GM18519 (cell line): Measurements from ENCODE around the gene TRMT10B.
"Not testable (repeated sequence)": the region's sequence is repeated elsewhere in the genome, so short reads cannot be mapped to it uniquely, and the experiment has no call there.

Experiments
- ATAC-seq: cut with Tn5 transposase; IDR thresholded peaks from one replicate; pipeline ENCODE4 v1.9.1; 2021; ENCODE audit warnings: mild to moderate bottlenecking, moderate library complexity; ENCODE audit not compliant: unreplicated experiment, low FRiP score

TRMT10B gene

DNA sequence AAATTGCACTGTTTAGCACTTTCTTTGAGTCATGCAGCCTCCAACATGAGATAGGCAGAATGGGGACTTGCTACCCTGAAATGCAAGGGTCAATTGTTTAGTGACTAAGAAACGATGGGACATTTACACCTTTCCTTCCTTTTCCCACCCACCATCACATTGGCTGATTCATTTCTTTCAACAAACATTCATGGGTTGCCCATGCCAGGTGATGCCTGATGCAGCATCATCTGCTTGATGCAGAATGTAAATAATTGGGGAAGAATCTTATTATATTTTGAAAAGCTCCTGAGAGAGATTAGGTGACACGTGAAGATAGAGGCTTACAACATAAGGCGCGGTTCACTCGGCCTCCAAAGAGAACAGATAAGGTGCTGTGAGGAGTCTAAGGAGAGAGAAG, 4.5 kb upstream of the TRMT10B start:
- ATAC-seq = no peak

DNA sequence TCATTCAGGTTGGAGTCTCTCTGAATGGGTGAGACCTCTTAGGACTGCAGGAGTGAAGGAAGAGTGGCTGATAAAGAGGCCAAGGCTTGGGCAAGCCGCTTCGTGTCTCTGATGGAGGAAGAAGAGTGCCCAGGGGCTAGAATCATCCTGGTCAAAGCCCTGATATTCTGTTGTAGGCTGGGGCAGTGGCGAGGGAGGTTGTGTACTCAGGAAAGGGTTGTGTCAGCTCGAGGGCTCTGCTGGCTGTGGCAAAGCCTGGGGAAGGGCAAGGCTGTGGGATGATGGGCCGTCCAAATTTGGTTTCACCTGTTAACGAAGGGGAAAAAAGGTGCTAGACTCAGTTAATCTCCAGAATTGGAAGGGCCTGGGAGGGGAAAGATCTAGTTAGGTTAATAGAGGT, 2.4 kb upstream of the TRMT10B start:
- no peak for ATAC-seq

GRCh38 chr9:37751704-37752103, 1.9 kb upstream of the TRMT10B start:
- not testable (repeated sequence) for ATAC-seq

- ATAC-seq = not testable (repeated sequence)
Measured at GRCh38 chr9:37752112-37752511, 1.5 kb upstream of the TRMT10B start.

GRCh38 chr9:37752642-37753488, 740 bp upstream of the TRMT10B start:
- ATAC-seq = no peak

- ATAC-seq = no peak
Measured at GRCh38 chr9:37758747-37759146, 5.1 kb downstream of the TRMT10B start.

DNA sequence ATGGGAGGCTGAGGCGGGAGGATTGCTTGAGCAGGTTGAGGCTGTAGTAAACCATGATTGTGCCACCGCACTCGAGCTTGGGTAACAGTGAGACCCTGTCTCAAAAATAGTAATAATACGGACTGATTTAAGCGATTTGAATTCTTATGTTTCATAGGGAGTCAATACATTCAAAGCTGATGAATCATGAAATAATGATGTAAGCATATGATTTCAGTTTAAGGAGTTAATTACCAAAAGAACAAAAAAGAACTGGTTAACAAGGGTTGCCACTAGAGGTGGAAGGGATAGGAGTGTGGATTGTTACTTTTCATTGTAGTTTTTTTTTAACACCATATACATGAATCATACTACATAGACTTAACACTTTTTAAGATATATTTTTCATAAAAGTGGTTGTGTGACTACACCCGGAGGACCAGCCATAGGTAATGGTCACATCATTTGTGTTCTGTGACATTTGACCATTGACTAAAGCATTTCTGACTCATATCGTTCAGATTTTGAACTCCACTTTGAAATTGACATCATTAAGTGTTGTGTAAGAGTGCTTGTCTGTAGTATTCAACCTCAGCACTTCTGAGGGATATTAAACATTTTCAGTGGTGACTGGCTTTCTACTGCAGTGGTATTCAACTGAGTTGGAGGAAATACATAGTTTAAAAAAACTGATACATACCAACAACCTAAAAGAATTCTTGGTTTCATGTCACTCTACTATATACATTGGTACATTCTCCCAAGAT, 7.0 kb downstream of the TRMT10B start:
- ATAC-seq = no peak

GRCh38 chr9:37761511-37761910, 7.9 kb downstream of the TRMT10B start:
- no peak for ATAC-seq

- not testable (repeated sequence) for ATAC-seq
Measured at GRCh38 chr9:37765263-37765662, 11.7 kb downstream of the TRMT10B start.

DNA sequence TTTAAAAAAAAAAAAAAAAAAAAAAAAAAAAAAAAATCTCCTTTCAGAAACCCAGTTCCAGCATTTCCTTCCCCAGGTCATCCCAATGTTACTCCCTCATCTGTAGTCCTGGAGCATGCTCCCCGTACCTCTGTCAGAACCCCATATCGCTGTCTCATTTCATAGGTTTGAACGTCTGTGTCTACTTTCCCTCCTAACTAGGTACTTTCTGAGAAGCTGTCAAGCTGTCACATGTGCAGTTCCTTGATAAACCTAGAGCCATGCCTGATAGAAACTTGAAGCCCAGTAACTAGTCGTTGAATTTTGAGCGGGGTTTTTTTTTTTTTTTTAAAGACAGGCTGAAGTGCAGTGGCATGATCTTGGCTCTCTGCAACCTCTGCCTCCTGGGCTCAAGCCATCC, 15.7 kb downstream of the TRMT10B start:
- no peak for ATAC-seq

DNA sequence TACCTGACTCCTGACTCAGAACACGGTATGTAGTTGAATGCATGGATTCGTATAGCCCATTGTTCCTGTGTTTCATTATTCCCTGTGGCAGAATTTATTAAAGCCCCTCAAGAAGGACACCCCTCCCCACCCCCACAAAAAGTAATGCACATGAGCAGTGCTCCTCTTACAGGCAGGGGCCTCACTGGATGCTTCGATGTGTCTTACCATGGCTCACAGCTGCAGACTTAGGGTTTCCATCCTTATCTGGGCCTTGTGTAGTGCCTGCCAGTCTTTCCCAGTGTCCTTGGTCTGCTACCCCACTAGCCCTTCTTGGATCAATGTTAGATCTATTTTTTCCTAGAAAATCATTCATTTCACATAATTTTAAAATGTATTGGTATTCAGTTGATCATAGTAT, 16.4 kb downstream of the TRMT10B start:
- no peak for ATAC-seq

- no peak for ATAC-seq
Measured at GRCh38 chr9:37775216-37775919, 21.8 kb downstream of the TRMT10B start.

DNA sequence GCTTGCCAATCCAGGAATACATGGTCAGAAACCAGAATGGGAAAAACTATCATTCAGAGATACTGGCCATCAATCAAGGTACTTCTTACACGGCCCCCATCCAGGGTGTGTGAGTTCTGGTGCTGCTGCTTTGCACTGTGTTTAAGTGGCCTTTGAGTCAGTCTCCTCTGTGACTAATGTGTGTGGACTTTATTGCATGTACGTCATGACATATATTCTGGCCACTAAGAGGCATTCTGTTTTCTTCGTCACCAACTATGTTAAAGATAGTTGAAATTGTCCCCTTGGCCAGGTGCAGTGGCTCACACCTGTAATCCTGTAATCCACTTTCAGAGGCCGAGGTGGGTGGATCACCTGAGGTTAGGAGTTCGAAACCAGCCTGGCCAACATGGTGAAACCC, 22.7 kb downstream of the TRMT10B start:
- no peak for ATAC-seq

- ATAC-seq = no peak
Measured at GRCh38 chr9:37778534-37778933, 24.9 kb downstream of the TRMT10B start.

GRCh38 chr9:37784291-37784615, 30.6 kb downstream of the TRMT10B start:
- ATAC-seq = no peak

DNA sequence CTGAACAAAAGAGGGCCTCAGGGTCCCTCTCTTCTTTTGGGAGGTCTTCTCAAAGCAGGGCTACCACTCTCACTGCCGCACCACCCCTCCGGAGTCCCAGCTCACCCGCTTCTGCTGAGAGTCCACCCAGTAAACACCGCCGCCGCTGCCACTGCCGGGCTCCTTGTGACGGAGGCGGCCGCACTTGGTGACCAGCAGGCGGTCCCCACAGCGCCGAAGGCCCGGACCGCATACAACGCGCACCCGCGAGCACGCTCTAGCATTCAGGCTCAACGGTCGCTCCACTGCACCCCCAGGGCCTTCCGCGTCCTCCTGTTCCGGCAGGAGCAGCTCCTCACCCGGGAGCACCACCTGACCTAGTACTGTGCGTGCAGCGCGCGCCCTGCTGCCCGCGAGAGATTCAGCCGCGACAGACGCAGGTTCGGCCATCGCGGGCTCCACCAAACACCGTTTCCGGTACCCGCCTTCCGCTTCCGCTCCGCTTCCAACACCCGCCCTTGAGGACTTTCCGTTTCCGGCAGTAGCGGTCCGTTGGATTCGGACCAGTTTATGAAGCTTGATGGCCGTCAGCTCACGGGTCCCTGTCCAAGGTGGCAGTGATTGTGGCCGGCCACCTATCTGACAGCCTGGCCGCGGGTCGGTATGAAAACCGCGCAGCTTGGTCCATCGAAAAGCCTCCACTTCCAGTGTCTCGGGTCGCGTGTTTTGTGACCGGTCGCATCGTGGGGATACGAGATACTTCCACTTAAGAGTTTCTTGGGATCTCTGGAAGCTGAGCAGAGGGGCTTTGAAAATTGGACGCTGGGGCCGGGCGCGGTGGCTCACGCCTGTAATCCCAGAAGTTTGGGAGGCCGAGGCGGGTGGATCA, 31.2 kb downstream of the TRMT10B start, which contains the start of gene EXOSC3:
EXOSC3 (minus strand) TSS at position 449 of the 868 bp plus-strand sequence; CDS start at position 429, 20 bp downstream.
- ATAC-seq = peak; percentile 84

DNA sequence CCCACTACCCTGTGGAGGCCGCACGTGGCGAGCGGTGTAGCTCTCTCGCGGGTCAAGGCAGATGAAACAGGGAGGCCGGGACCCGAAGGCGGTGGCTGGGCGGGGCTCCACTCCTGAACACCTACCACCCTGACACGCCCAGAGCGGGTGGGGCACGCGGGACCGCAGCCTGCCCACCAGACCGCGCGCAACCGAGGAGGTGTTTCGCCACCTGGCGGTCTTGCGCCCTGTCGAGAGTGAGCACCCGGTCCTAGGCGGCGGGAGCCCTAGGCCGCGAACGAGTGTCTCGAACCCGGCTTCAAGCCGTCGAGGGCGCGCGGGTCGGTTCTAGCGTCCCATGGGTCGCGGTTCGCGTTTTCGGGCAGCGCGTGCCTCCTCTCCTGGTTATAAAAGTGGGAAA, 33.5 kb downstream of the TRMT10B start:
- no peak for ATAC-seq

- ATAC-seq = no peak
Measured at GRCh38 chr9:37788332-37788731, 34.7 kb downstream of the TRMT10B start.

DNA sequence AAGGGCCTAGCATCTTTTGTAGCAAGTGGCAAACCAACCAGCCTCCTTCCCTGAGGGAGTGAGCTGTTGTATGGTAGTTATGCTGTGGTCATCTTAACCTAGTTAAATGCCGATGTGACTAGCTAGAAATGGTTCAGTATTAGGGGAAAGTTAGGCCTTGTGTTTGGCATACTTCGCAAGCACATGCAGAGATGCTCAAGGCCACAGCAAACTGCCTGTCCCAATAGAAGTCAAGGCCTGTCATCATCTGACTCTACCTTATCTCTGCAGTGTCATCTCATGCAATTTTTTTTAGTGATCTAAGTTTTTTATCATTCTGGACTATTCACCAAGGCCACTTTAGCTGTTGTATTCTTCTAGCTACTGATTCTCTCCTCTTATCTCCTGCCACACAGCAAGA, 36.5 kb downstream of the TRMT10B start:
- no peak for ATAC-seq

DNA sequence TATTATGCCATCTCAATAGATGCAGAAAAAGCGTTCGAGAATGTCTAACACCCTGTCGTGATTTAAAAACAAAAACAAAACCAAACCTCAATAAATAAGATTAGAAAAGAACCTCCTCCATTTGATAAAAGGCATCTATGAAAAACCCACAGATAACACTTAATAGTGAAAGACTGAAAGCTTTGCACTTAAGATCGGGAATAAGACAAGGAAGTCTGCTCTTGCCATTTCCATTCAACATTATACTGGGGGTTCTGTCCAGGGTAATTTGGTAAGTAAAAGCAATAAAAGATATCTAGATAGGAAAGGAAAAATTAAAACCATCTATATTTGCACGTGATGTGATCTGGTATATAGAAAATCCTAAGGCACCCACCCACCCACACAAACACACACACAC, 38.5 kb downstream of the TRMT10B start:
- ATAC-seq = no peak
